HG03442 (cell line): ENCODE data around the gene CASK.
"Not testable (repeated sequence)": the region's sequence is repeated elsewhere in the genome, so short reads cannot be mapped to it uniquely, and the experiment has no call there.

ENCODE experiments used
- ATAC-seq: cut with Tn5 transposase; IDR thresholded peaks from one replicate; pipeline ENCODE4 v1.9.1; 2021; ENCODE audit warnings: mild to moderate bottlenecking, moderate library complexity; ENCODE audit not compliant: unreplicated experiment

Gene CASK

GRCh38 chrX:41703574-41704029 lies 219.8 kb downstream of the CASK start:
- ATAC-seq, result no peak

GRCh38 chrX:41695426-41695825 lies 227.9 kb downstream of the CASK start:
- no peak for ATAC-seq

GRCh38 chrX:41693024-41693423 lies 230.3 kb downstream of the CASK start:
- ATAC-seq, result no peak

- ATAC-seq, result no peak
These were observed 231.1 kb downstream of the CASK start for GRCh38 chrX:41692162-41692749.

GRCh38 chrX:41689711-41690110 lies 233.6 kb downstream of the CASK start:
- no peak for ATAC-seq

- no peak for ATAC-seq
These were observed 234.5 kb downstream of the CASK start, which contains the start of gene GPR34 for GRCh38 chrX:41688835-41689234. TSS of gene GPR34 (plus strand) at chrX:41688973. CDS start at chrX:41695634, 6,661 bp downstream.

- ATAC-seq, result no peak
These were observed 235.2 kb downstream of the CASK start for GRCh38 chrX:41688156-41688555.

- no peak for ATAC-seq
These were observed 236.6 kb downstream of the CASK start for GRCh38 chrX:41686788-41687187.

GRCh38 chrX:41684940-41685339 lies 238.4 kb downstream of the CASK start:
- ATAC-seq, result no peak

- ATAC-seq, result no peak
These were observed 239.2 kb downstream of the CASK start for GRCh38 chrX:41684138-41684537.

- no peak for ATAC-seq
These were observed 245.9 kb downstream of the CASK start for GRCh38 chrX:41677183-41678060.

GRCh38 chrX:41676361-41676760 lies 247.0 kb downstream of the CASK start:
- ATAC-seq, result not testable (repeated sequence)

GRCh38 chrX:41672643-41673042 lies 250.7 kb downstream of the CASK start:
- ATAC-seq, result no peak

GRCh38 chrX:41671082-41671481 lies 252.3 kb downstream of the CASK start:
- ATAC-seq, result no peak

GRCh38 chrX:41670112-41670511 lies 253.2 kb downstream of the CASK start:
- ATAC-seq, result no peak

- no peak for ATAC-seq
These were observed 255.7 kb downstream of the CASK start for GRCh38 chrX:41667631-41668030.

- ATAC-seq, result no peak
These were observed 257.1 kb downstream of the CASK start for GRCh38 chrX:41666251-41666650.

- ATAC-seq, result no peak
These were observed 257.7 kb downstream of the CASK start for GRCh38 chrX:41665686-41666085.

- ATAC-seq, result no peak
These were observed 258.4 kb downstream of the CASK start for GRCh38 chrX:41664908-41665307.

- ATAC-seq, result peak; percentile 85
These were observed 258.9 kb downstream of the CASK start for GRCh38 chrX:41664375-41664901.

GRCh38 chrX:41661366-41662095 lies 261.8 kb downstream of the CASK start:
- no peak for ATAC-seq
